Lung (tissue), 12 donors: ENCODE data around the gene TRIM17. TPM values are rescaled to one million over a fixed set of nuclear protein-coding genes. Genes with fewer than 3 reads are reported as not detected.

Source experiments
- ATAC-seq: fragments of 200-7000 bp; cut with Tn5 transposase; one replicate; pipeline ENCODE4 v1.9.1; 2020; ENCODE audit warnings: moderate number of reproducible peaks; ENCODE audit not compliant: insufficient read depth, low FRiP score
- DNase-seq, 3 donors: peaks; one replicate each; pipeline ENCODE4 v3.0.0-alpha.2; 2013 to 2017
- H3K27ac ChIP-seq, 2 donors: one replicate each; pipeline ENCODE4 v1.5.1; 2013; ENCODE audit warnings: mild to moderate bottlenecking in 2 of 2, moderate library complexity in 2 of 2, control low read depth in 1 of 2, inconsistent platforms in 1 of 2, low read depth in 1 of 2, low read length in 1 of 2
- H3K27me3 ChIP-seq, 3 donors: one replicate each; pipeline ENCODE4 v1.5.1; 2013; ENCODE audit warnings: low read length in 2 of 3; ENCODE audit not compliant: control insufficient read depth in 3 of 3, insufficient read depth in 3 of 3
- H3K36me3 ChIP-seq, 4 donors: one replicate each; pipeline ENCODE4 v1.5.1; 2013; ENCODE audit warnings: low read length in 4 of 4, mild to moderate bottlenecking in 1 of 4, moderate library complexity in 1 of 4; ENCODE audit not compliant: control insufficient read depth in 4 of 4, insufficient read depth in 4 of 4
- H3K4me1 ChIP-seq, 5 donors: one replicate each; pipeline ENCODE4 v1.5.1; 2013; ENCODE audit warnings: low read length in 5 of 5, mild to moderate bottlenecking in 2 of 5, moderate library complexity in 1 of 5; ENCODE audit not compliant: control insufficient read depth in 5 of 5, insufficient read depth in 5 of 5
- H3K4me3 ChIP-seq: one replicate; pipeline ENCODE4 v1.5.1; 2013; ENCODE audit warnings: mild to moderate bottlenecking, control low read depth, moderate library complexity
- H3K9ac ChIP-seq, 2 donors: one replicate each; pipeline ENCODE4 v1.5.1; 2013; ENCODE audit warnings: low read length in 2 of 2, control low read depth in 1 of 2; ENCODE audit not compliant: insufficient read depth in 1 of 2
- H3K9me3 ChIP-seq, 4 donors: one replicate each; pipeline ENCODE4 v1.5.1; 2013; ENCODE audit warnings: low read length in 3 of 4, mild to moderate bottlenecking in 1 of 4, moderate library complexity in 1 of 4; ENCODE audit not compliant: control insufficient read depth in 4 of 4, insufficient read depth in 3 of 4
- WGBS, 2 donors: extraction: QIAGEN DNeasy Blood & Tissue Kit; methylation state at CpG; one replicate each; pipeline ENCODE4 v1.1.7; 2013; 5-methylcytosine and 5-hydroxymethylcytosine counted together
- polyA plus RNA-seq, 2 donors: library from polyadenylated mRNA; stranded (reverse); fragments of 200-250 nt; gene quantifications; one replicate each; pipeline ENCODE4 v1.2.1, GENCODE V29; 2013
- total RNA-seq, 2 donors: library from RNA; depleted of rRNA in 1 of 2; stranded (reverse); fragments of >200 nt in 1 of 2; gene quantifications; one replicate each; pipeline ENCODE4 v1.2.1, GENCODE V29; 2014 to 2021
- TF ChIP-seq, protein P1 (sequence below): IDR thresholded peaks from 2 replicates; pipeline ENCODE4 v1.5.1; 2012; ENCODE audit warnings: mild to moderate bottlenecking; ENCODE audit errors: control extremely low read depth, extremely low read depth
- donor health status: control.
- donor health status: control.
- donor health status: Bipolar disorder and iron deficiency.
- donor health status: healthy.
- donor health status: DM: yes; HTN: yes; CAD: no.

The TRIM17 gene
- total and polyA plus RNA-seq, 4 donors: 1.0 to 3.3 (median 1.8) TPM

DNA sequence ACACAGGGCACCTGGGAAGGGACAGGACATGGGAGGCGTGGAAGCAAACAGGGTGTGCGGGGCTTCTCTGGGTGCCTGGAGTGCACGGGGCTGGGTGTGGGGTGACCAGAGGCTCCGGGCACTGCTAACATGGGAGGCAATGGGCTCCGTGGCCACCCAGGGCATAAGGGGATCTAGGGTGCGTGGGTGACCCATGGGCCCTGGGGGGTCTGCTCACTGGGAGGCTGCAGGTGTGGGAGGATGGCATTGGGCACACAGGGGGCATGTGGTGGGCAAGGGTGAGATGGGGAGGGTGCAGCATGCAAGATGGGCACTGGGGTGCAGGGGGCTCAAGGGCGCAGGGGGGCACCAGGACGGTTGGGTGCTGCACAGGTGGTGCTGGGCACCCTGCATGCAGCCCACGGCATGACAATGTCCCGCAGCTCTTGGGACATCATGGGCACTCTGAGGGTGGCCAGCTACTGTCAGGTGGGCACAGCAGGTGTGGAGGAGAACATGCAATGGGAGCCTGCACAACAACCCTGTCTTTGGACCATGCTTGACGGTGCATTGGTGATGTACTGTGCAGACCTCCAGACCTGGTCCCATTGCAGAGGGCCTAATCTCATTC lies 25.1 kb downstream of the TRIM17 start:
- TF ChIP-seq, protein P1, sequence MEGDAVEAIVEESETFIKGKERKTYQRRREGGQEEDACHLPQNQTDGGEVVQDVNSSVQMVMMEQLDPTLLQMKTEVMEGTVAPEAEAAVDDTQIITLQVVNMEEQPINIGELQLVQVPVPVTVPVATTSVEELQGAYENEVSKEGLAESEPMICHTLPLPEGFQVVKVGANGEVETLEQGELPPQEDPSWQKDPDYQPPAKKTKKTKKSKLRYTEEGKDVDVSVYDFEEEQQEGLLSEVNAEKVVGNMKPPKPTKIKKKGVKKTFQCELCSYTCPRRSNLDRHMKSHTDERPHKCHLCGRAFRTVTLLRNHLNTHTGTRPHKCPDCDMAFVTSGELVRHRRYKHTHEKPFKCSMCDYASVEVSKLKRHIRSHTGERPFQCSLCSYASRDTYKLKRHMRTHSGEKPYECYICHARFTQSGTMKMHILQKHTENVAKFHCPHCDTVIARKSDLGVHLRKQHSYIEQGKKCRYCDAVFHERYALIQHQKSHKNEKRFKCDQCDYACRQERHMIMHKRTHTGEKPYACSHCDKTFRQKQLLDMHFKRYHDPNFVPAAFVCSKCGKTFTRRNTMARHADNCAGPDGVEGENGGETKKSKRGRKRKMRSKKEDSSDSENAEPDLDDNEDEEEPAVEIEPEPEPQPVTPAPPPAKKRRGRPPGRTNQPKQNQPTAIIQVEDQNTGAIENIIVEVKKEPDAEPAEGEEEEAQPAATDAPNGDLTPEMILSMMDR: no peak
- peak in 1 of 3 donors; percentile 8 for DNase-seq
- H3K9ac ChIP-seq: no peak overlapping the region
- no peak overlapping the region for H3K27ac ChIP-seq
- H3K4me1 ChIP-seq: peaks cover 0 to 3% (median 0%) of the 10 kb centered on the region in 5 donors
- ATAC-seq: no peak
- WGBS, 2 donors: 95 to 96% methylated on average over 11 of the region's 11 CpGs
- no peak overlapping the region for H3K4me3 ChIP-seq
- H3K36me3 ChIP-seq: peaks cover 0 to 27% (median 9%) of the 10 kb centered on the region in 4 donors
- H3K27me3 ChIP-seq: no peaks in the 10 kb centered on the region
- no peaks in the 10 kb centered on the region for H3K9me3 ChIP-seq

DNA sequence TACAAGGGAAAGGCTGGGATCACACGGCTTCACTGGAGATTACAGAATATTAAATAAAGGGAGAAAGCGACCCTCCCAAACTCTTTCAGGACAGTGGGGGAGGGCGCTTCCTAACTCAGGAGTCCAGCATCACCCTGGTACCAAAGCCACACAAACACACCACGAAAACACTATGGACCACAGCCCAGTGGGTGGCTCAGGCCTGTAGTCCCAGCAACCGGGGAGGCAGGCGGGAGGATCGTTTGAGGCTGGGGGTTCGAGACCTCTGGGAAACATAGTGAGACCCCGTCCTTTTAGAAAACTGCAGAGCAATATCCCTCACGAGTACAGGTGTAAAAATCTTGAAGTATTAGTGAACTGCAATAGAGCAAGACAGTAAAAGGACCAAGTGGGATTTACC lies 26.0 kb downstream of the TRIM17 start:
- Histone ChIP-seq H3K9me3 (no peaks in the 10 kb centered on the region), H3K27me3 (no peaks in the 10 kb centered on the region), H3K4me1 (peaks cover 0 to 3% (median 0%) of the 10 kb centered on the region in 5 donors), H3K9ac (no peak overlapping the region), H3K4me3 (no peak overlapping the region), H3K36me3 (peaks cover 0 to 21% (median 6%) of the 10 kb centered on the region in 4 donors), H3K27ac (no peak overlapping the region)
- DNase-seq: peak in 1 of 3 donors; percentile 5
- 88 to 95% methylated on average over 10 of the region's 10 CpGs for WGBS, 2 donors
- TF ChIP-seq, protein P1: no peak
- no peak for ATAC-seq

DNA sequence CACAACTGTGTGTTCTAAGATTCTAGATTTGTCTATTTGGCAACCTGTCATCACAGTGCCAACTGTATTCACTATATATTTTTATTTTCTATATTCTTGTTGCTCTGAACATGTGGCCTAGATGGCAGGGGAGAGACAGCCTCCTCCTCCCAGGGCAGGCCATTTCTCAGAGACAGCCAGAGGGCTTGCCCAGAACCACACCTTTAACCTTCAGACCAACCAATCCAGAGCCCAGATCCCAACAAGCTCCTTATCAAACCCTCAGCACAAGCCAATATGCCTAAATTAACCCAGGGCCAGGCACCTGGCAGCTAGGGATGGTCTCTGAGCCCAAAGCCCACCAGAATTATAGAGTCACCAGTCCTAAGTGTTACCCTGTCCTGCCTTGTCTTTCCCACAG lies 29.3 kb downstream of the TRIM17 start:
- TF ChIP-seq, protein P1: no peak
- no peak for DNase-seq
- H3K27ac ChIP-seq: no peak overlapping the region
- peaks cover 0 to 2% (median 0%) of the 10 kb centered on the region in 4 donors for H3K36me3 ChIP-seq
- H3K4me3 ChIP-seq: no peak overlapping the region
- H3K9me3 ChIP-seq: no peaks in the 10 kb centered on the region
- H3K27me3 ChIP-seq: no peaks in the 10 kb centered on the region
- H3K9ac ChIP-seq: no peak overlapping the region
- no peaks in the 10 kb centered on the region for H3K4me1 ChIP-seq
- no peak for ATAC-seq

DNA sequence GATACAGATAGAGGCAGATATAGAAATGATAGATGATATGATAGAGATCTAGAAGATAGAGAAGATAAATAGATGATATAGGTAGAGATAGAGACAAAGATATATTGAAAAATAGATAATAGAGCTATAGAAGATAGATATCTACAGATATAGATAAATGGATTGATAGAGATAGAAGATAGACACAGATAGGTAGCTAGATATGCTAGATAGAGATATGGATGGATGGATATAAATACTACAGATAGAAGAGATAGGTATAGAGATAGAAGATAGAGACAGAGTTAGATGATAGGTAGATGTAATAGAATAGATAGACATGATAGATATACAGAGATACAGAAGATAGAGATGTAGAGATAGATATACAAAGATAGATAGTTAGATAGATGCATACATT lies 31.4 kb downstream of the TRIM17 start:
- H3K4me1 ChIP-seq: no peaks in the 10 kb centered on the region
- DNase-seq (no peak), ATAC-seq (no peak)
- H3K4me3 ChIP-seq: no peak overlapping the region
- no peak overlapping the region for H3K27ac ChIP-seq
- H3K9ac ChIP-seq: no peak overlapping the region
- H3K36me3 ChIP-seq: no peaks in the 10 kb centered on the region
- no peaks in the 10 kb centered on the region for H3K9me3 ChIP-seq
- TF ChIP-seq, protein P1: no peak
- H3K27me3 ChIP-seq: no peaks in the 10 kb centered on the region
